ENCODE results near the gene TBC1D23. TPM values are rescaled to one million over a fixed set of nuclear protein-coding genes. Genes with fewer than 3 reads are reported as not detected.
A peak's percentile ranks its signal among the peaks of the same experiment; 100 is the strongest.

TBC1D23 gene
- total and polyA plus RNA-seq, 2 of the 13 experiments (the other 11 are each of a cell fraction or from before 2014, with no cell fraction given), result 28.7 to 35.4 TPM

GRCh38 chr3:100316641-100317069 lies 55.9 kb downstream of the TBC1D23 start (continued):
- TF ChIP-seq HNF1B (CRISPR knock-in tag; IDR thresholded peaks at IDR 0.05) (no peak), RAD21 (CRISPR knock-in tag; IDR thresholded peaks at IDR 0.05) (peak; percentile 48; the same call in 1 of the 2 replicates), SMC3 (IDR thresholded peaks at IDR 0.05; ENCODE audit: low read length) (peak; percentile 49; the same call in 1 of the 2 replicates), TBL1XR1 (IDR thresholded peaks at IDR 0.05; ENCODE audit: borderline replicate concordance, low read length, partially characterized antibody) (no peak), ZSCAN21 (CRISPR knock-in tag; IDR thresholded peaks at IDR 0.05; ENCODE audit: borderline replicate concordance) (no peak), MTF1 (CRISPR knock-in tag; IDR thresholded peaks at IDR 0.05) (no peak), CTCF (CRISPR knock-in tag; IDR thresholded peaks at IDR 0.05) (peak; percentile 63), ZNF362 (CRISPR knock-in tag; IDR thresholded peaks at IDR 0.05; ENCODE audit: borderline replicate concordance) (peak; percentile 42; the same call in 1 of the 2 replicates), STAG1 (CRISPR knock-in tag; IDR thresholded peaks at IDR 0.05) (peak; percentile 75), RXRA (CRISPR knock-in tag; IDR thresholded peaks at IDR 0.05) (no peak), ZNF33B (CRISPR knock-in tag; IDR thresholded peaks at IDR 0.05) (no peak)
- TF ChIP-seq, protein P1, sequence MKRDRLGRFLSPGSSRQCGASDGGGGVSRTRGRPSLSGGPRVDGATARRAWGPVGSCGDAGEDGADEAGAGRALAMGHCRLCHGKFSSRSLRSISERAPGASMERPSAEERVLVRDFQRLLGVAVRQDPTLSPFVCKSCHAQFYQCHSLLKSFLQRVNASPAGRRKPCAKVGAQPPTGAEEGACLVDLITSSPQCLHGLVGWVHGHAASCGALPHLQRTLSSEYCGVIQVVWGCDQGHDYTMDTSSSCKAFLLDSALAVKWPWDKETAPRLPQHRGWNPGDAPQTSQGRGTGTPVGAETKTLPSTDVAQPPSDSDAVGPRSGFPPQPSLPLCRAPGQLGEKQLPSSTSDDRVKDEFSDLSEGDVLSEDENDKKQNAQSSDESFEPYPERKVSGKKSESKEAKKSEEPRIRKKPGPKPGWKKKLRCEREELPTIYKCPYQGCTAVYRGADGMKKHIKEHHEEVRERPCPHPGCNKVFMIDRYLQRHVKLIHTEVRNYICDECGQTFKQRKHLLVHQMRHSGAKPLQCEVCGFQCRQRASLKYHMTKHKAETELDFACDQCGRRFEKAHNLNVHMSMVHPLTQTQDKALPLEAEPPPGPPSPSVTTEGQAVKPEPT (CRISPR knock-in tag; IDR thresholded peaks at IDR 0.05; ENCODE audit: low read depth), result no peak
- TF ChIP-seq, protein P2, sequence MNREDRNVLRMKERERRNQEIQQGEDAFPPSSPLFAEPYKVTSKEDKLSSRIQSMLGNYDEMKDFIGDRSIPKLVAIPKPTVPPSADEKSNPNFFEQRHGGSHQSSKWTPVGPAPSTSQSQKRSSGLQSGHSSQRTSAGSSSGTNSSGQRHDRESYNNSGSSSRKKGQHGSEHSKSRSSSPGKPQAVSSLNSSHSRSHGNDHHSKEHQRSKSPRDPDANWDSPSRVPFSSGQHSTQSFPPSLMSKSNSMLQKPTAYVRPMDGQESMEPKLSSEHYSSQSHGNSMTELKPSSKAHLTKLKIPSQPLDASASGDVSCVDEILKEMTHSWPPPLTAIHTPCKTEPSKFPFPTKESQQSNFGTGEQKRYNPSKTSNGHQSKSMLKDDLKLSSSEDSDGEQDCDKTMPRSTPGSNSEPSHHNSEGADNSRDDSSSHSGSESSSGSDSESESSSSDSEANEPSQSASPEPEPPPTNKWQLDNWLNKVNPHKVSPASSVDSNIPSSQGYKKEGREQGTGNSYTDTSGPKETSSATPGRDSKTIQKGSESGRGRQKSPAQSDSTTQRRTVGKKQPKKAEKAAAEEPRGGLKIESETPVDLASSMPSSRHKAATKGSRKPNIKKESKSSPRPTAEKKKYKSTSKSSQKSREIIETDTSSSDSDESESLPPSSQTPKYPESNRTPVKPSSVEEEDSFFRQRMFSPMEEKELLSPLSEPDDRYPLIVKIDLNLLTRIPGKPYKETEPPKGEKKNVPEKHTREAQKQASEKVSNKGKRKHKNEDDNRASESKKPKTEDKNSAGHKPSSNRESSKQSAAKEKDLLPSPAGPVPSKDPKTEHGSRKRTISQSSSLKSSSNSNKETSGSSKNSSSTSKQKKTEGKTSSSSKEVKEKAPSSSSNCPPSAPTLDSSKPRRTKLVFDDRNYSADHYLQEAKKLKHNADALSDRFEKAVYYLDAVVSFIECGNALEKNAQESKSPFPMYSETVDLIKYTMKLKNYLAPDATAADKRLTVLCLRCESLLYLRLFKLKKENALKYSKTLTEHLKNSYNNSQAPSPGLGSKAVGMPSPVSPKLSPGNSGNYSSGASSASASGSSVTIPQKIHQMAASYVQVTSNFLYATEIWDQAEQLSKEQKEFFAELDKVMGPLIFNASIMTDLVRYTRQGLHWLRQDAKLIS (CRISPR knock-in tag; IDR thresholded peaks at IDR 0.05), result no peak

All from HepG2 (cell line).